Ascending aorta (tissue), 2 donors: ENCODE results near the gene CHEK2. TPM values are rescaled to one million over a fixed set of nuclear protein-coding genes. Genes with fewer than 3 reads are reported as not detected.
"Not testable (repeated sequence)": the region's sequence is repeated elsewhere in the genome, so short reads cannot be mapped to it uniquely, and the experiment has no call there.

ENCODE experiments used
- DNase-seq, 2 donors: peaks; one replicate each; pipeline ENCODE4 v3.0.0-alpha.2; 2019; ENCODE audit warnings: low spot score in 2 of 2
- H3K27ac ChIP-seq, 2 donors: fragments of 200-600 bp; sonication (generic); one replicate each; pipeline ENCODE4 v1.5.1; 2016 to 2017; ENCODE audit warnings: mild to moderate bottlenecking in 1 of 2
- H3K27me3 ChIP-seq: fragments of 200-600 bp; sonication (generic); one replicate; pipeline ENCODE4 v1.5.1; 2017
- H3K36me3 ChIP-seq, 2 donors: fragments of 200-600 bp; sonication (generic); one replicate each; pipeline ENCODE4 v1.5.1; 2016
- H3K4me1 ChIP-seq, 2 donors: fragments of 200-600 bp; sonication (generic); one replicate each; pipeline ENCODE4 v1.5.1; 2016 to 2017; ENCODE audit warnings: mild to moderate bottlenecking in 1 of 2
- H3K4me3 ChIP-seq, 2 donors: fragments of 200-600 bp; sonication (generic); one replicate each; pipeline ENCODE4 v1.5.1; 2016 to 2017; ENCODE audit warnings: mild to moderate bottlenecking in 1 of 2
- H3K9me3 ChIP-seq, 2 donors: fragments of 200-600 bp; sonication (generic); one replicate each; pipeline ENCODE4 v1.5.1; 2016
- CTCF ChIP-seq, 3 experiments: fragments of 200-600 bp in 2 of 3; fragments of 450-650 bp in 1 of 3; sonication (generic) in 2 of 3; IDR thresholded peaks; one replicate each; pipeline ENCODE4 v1.5.1; 2016 to 2019; ENCODE audit warnings: antibody characterized with exemption in 3 of 3, mild to moderate bottlenecking in 1 of 3, moderate library complexity in 1 of 3
- intact Hi-C: fragments of 100-400 bp; cut with DNase I; formaldehyde crosslinking; loops from one replicate; pipeline ENCODE4 v1.15.1; 2023
- total RNA-seq: library from RNA; depleted of rRNA; stranded (reverse); fragments of >200 nt; gene quantifications from one replicate; pipeline ENCODE4 v1.1.0, GENCODE V29; 2016

Gene CHEK2
- total RNA-seq, 1 donor from 2014 or later, result 1.3 TPM

- Histone ChIP-seq H3K27ac (no peak overlapping the region), H3K27me3 (no peaks in the 10 kb centered on the region), H3K4me3 (no peak overlapping the region), H3K36me3 (peaks cover 0 to 3% of the 10 kb centered on the region in 2 donors), H3K4me1 (no peaks in the 10 kb centered on the region), H3K9me3 (no peaks in the 10 kb centered on the region)
- DNase-seq, result no peak
- intact Hi-C loops, result no loop called here
- TF ChIP-seq CTCF (IDR thresholded peaks at IDR 0.05), result no peak
Observed at GRCh38 chr22:28702891-28703290, 38.7 kb downstream of the CHEK2 start.

DNA sequence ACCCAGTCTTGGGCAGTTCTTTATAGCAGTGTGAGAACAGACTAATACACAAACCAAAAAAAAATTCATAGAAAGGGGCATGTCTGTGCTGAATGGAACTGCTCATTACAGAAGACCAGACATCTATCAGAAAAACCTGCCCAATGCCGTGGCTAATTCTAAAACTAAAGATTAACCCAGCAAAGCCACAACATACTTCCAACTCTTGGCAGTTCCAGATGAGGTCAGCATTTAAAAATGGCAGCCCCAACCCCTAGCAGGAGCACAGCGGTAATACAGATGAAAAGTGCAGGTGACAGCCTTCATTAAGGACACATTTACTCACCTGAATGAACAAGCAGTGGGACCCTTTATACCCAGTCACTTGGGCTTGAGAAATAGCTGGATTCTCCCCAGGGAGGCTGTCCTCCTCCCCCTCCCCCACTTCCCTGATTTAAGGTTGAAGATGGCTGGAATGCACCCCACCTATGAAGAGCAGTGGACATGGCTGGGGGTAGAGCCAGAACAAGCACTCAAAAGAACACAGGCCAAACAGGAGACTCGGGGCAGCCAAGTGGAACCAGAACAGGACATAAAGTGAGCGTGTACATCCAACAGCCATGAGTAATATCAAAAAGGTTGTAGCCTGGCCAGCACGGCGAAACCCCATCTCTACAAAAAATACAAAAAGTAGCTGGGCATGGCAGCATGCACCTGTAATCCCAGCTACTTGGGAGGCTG is 48.4 kb downstream of the CHEK2 start:
- DNase-seq, intact Hi-C loops, H3K36me3 ChIP-seq, H3K9me3 ChIP-seq, H3K27me3 ChIP-seq, H3K4me3 ChIP-seq, H3K27ac ChIP-seq, H3K4me1 ChIP-seq: not testable (repeated sequence)

DNA sequence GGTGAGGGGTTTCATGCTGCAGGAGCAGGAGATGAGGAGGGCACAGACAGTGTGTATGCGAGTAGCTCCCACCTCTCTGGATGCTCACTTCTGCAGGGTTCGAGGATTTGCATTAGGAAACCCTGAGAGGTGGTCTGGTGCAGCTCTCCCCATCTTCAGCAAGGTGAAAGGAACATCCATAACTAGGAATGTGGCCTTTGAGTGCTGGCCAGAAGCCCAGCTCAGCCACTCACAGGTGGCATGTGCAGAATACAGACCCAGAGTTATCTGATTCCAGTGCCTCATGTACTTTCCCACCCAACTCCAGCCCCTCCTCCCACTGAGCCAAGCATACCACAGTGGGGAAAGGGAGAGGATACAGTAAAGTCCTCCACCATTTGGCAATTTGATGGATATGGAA is 51.8 kb downstream of the CHEK2 start:
- intact Hi-C loops, H3K4me3 ChIP-seq: not testable (repeated sequence)

GRCh38 chr22:28682966-28683365 is 58.7 kb downstream of the CHEK2 start:
- H3K9me3 ChIP-seq, intact Hi-C loops, H3K36me3 ChIP-seq, H3K4me1 ChIP-seq, DNase-seq, H3K27ac ChIP-seq, H3K4me3 ChIP-seq, H3K27me3 ChIP-seq: not testable (repeated sequence)

More for the DNA sequence above, 51.8 kb downstream of the CHEK2 start:
- not testable (repeated sequence) for DNase-seq, H3K9me3 ChIP-seq, H3K27me3 ChIP-seq, H3K4me1 ChIP-seq, H3K36me3 ChIP-seq, H3K27ac ChIP-seq

- H3K27me3 ChIP-seq, H3K27ac ChIP-seq, H3K4me1 ChIP-seq, H3K36me3 ChIP-seq, H3K4me3 ChIP-seq, H3K9me3 ChIP-seq, DNase-seq: not testable (repeated sequence)
- intact Hi-C loops, result loop anchor here (2.0 kb wide), 1 partner anchor 30 kb away; no protein-coding TSS in a partner anchor
Observed at GRCh38 chr22:28680813-28681490, 60.7 kb downstream of the CHEK2 start.

DNA sequence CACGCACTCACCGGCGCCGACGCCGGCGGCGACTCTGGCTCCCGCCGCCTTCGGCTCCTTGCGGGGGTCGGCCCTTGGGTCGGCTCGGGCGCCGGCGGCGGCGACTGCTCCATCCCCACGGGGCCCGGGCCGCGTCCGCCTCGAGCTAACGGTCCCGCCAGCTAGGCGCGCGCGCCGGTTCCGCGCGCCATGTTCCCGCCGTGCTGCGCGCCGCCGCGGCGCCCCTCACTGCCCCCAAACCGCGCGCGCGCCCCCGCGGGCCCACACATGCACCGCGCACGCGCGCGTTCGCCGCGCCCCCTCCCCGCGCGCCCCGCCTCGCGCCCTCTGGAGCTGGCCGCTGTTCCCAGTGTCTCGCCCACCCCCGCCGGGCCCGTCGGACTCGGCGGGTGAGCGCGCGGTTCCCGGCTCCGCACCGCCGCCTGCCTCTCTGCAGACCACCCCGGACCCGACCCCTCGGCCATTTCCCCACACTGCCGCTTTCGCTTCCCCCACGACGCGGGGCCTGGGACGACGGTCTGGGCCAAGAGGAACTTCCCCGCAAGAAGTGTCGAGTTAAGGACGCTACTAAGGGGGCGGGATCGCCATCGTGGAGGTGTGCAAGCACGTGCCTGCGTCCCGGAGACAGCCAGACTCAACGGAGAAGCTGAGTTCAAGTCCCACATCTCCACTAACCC is 61.9 kb downstream of the CHEK2 start, which contains the start of gene TTC28:
Gene TTC28 (minus strand): TSS at position 230 of the 677 bp plus-strand sequence. CDS start 117 bp downstream, at position 113.
- not testable (repeated sequence) for H3K27me3 ChIP-seq, H3K4me1 ChIP-seq, H3K36me3 ChIP-seq, H3K9me3 ChIP-seq
- H3K4me3 ChIP-seq, result peak within 1 kb of the TSS; percentile 79 to 80
- peak; percentile 15 to 89 for DNase-seq
- peak within 1 kb of the TSS; percentile 27 to 42 for H3K27ac ChIP-seq
- intact Hi-C loops, result loop anchor here (1.0 to 10.0 kb wide), 4 partner anchors 31 to 123 kb away; partner anchors contain the start of genes CCDC117, HSCB and XBP1

DNA sequence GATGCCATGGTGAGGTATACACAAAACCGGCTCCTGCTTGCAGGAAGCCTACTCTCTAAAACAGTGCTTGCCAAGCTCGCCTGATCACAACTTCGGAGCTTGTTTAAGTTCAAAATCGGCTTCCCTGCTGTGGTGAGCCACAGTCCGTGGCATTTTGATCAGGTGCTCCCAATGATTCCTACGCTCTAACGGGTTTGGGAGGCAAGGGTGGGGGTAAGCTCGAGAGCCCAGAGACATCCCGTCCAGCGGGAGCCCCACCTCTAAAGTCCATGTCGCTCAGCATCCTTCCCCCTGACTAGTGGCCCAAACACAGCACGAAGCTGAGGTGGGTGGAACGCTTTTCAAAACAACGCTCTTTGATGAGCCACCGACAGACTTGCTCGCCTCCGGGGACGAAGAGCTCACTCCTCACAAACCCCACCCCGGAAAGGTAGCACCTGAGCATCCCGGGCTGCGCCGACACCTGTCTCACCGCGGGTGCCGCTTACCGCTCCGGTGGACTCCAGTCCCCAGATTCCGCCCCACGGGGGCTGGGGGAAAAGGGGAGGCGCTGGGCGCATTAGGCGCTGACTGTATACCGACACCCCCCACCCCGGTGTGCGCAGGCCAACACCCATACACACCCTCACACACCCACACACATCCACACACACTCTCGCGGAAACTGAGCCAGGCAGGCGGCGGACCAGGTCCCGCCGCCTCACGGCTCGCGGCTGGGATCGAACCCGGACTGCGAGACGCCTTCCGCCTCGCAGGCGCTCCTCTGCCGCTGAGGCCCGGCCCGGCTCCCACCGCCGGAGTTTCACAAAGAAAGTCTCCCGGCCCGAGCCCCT is 62.6 kb downstream of the CHEK2 start:
- H3K36me3 ChIP-seq, H3K9me3 ChIP-seq, H3K4me1 ChIP-seq, H3K27me3 ChIP-seq, DNase-seq: not testable (repeated sequence)
- intact Hi-C loops, result loop anchor here (1.0 to 10.0 kb wide), 3 partner anchors 63 to 123 kb away; partner anchors contain the start of genes CCDC117, HSCB and XBP1
- H3K27ac ChIP-seq, result peak overlapping the region; percentile 27 to 42
- peak overlapping the region; percentile 79 to 80 for H3K4me3 ChIP-seq

GRCh38 chr22:28678170-28678569 is 63.5 kb downstream of the CHEK2 start:
- H3K4me1 ChIP-seq, H3K36me3 ChIP-seq, H3K9me3 ChIP-seq, DNase-seq, H3K27ac ChIP-seq, H3K27me3 ChIP-seq, H3K4me3 ChIP-seq: not testable (repeated sequence)
- intact Hi-C loops, result loop anchor here (5.0 to 10.0 kb wide), 2 partner anchors 97 to 124 kb away; partner anchors contain the start of genes CCDC117 and XBP1
